ENCODE results near the gene DNAJC21. TPM values are rescaled to one million over a fixed set of nuclear protein-coding genes. Genes with fewer than 3 reads are reported as not detected.

The DNAJC21 gene
- total RNA-seq, 1 donor from 2014 or later, result 27.2 TPM

DNA sequence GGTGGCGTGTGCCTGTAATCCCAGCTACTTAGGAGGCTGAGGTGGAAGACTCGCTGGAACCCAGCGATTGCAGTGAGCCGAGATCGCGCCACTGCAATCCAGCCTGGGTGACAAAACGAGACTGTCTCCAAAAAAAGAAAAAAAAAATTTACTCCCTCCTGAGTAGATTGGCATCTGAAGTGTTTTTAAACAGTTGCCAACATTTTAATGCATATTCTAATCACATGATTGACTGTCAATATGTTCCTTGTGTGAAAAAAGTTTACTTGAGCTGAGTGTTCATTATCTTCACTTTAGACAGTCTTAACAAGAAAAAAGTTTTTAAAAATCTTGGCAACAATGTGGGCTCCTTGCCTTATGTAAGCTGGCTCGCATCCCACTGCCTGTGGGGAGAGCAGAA is 64.6 kb downstream of the DNAJC21 start:
- DNase-seq (ENCODE audit: low read depth), result no peak
- H3K4me3 ChIP-seq (ENCODE audit: low read depth, low read length), result no peak overlapping the region
- no peak for TF ChIP-seq CTCF (conservative IDR thresholded peaks at IDR 0.05; ENCODE audit: low read depth, low read length)

DNA sequence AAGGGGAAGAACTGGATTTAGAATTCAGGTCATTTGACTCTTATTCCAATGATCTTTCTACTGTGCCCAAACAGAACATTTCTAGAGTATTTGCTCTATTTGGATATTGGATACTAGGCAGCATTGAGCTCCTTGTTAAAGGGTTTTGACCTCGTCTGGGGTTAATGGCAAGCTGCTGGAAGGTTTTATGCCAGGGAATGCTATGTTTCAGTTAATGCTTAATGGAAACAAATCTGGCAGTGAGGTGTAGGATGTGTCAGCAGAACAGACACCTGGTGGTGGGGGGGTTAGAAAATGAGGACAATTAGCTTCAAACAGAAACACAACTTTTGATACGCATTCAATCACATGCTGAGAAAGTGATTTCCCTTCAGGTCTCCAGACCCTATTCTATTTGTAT is 66.9 kb downstream of the DNAJC21 start:
- no peak for TF ChIP-seq CTCF (conservative IDR thresholded peaks at IDR 0.05; ENCODE audit: low read depth, low read length)
- DNase-seq (ENCODE audit: low read depth), result peak; percentile 18

DNA sequence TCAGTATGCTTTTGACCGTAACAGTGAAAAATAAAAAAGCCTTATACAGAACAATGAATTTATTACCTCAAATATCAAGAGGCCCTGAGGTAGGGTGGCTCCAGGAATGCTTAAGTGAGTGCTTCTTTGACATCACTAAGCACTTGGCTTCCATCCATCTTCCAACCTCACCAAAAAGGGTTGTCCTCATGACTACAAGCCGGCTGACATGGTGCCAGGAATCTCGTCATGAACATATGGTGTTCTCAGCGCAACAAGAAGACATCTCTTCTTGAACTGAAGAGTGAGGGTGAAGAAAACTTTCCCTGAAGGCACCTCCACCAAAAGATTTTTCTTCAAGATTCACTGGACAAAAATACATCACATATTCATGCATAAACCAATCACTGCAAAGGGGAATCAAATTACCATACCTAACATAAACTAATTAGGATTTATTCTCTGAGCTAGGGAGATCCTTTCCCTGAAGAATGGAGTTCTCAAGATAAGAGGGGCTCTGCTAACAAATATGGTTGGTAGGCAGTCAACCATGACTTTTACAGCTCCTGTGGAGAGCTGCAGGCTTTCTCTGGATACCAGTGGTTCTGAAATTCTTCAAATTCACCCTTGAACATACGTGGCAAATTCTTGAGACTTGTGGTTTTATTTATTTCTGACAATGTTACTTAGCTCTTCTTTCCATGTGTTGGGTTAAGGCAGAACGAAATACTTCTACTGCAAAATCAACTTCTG is 68.9 kb downstream of the DNAJC21 start:
- no peak for TF ChIP-seq CTCF (conservative IDR thresholded peaks at IDR 0.05; ENCODE audit: low read depth, low read length)
- no peak for DNase-seq (ENCODE audit: low read depth)
- no peak overlapping the region for H3K4me3 ChIP-seq (ENCODE audit: low read depth, low read length)

More for the DNA sequence above, 66.9 kb downstream of the DNAJC21 start:
- H3K4me3 ChIP-seq (ENCODE audit: low read depth, low read length), result no peak overlapping the region

DNA sequence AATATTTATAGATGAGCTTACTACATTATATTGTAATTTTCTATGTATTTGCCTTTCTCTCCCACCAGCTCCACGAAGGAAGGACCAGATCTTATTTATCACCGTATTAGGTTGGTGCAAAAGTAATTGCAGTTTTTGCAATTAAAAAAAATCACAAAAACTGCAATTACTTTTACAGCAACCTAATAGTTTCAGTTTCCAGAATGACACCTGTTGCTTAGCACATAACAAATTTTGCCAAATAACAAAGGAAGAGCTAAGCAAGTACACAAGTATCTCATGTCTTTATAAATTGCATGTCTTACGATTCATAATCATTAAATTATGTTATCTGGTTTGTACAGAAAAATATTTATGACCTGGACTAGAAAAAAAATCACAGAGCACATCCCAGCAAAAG is 72.5 kb downstream of the DNAJC21 start:
- no peak for DNase-seq (ENCODE audit: low read depth)
- H3K4me3 ChIP-seq (ENCODE audit: low read depth, low read length), result no peak overlapping the region
- no peak for TF ChIP-seq CTCF (conservative IDR thresholded peaks at IDR 0.05; ENCODE audit: low read depth, low read length)

DNA sequence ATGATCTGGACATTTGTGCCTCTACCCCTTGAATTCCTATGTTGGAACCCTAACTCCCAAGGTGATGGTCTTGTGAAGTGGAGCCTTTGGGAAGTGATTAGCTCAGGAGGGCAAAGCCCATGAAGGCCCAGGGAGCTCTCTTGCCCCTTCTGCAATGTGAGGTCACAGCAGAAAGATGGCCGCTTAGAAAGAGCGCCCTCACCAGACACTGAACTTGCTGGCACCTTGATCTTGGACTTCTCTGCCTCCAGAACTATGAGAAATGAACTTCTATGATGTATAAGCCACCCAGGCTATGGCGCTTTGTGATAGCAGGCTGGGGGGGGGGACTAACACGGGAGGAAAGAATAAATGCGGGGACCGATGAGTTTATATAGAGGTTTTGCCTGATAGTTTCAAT is 73.1 kb downstream of the DNAJC21 start:
- no peak for DNase-seq (ENCODE audit: low read depth)
- no peak for TF ChIP-seq CTCF (conservative IDR thresholded peaks at IDR 0.05; ENCODE audit: low read depth, low read length)
- H3K4me3 ChIP-seq (ENCODE audit: low read depth, low read length), result no peak overlapping the region

DNA sequence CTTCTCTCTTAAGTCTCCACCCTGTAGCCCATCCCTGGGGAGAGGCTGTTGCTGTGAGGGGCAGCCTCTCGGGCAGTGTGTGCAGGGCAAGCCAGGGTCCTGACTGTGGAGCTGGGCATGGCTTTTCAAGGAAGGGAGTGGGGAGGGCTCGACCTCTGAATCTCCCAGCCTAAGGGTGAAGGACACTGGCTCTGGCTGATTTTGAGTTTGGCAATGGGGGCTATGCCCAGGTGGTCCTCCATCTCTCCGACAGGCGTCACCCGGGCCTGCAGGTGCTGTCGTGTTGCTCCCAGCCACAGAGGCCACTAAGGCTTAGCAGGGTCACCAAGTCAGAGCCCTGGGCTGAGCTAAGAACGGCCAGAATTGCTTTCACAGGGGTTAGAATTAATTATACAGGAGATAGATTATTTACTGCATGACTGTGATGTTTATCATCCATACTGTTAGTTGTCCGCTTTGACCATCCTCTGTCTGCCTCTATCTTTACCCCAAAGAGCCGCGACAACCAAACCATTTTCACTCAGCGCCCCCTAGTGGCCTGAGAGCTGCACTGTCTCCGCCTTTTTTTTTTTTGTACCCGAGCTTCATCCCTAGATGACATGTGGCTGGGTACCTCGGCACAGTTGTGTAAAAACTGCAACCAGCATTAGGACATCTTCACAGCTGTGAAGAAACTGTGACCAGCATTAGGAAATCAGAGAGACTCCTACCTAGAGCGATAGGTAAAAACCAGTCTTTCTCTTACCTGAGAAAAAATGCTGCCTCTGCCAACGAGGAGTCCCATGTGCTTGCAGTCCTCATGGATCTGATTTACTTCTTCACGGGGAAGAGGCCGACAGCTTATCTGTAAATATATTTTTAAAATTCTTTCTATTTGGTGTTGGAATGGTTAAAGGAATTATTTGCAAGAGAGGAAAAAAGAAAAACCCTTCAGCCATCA is 73.9 kb downstream of the DNAJC21 start:
- peak; percentile 93 for TF ChIP-seq CTCF (conservative IDR thresholded peaks at IDR 0.05; ENCODE audit: low read depth, low read length)
- DNase-seq (ENCODE audit: low read depth), result no peak
- no peak overlapping the region for H3K4me3 ChIP-seq (ENCODE audit: low read depth, low read length)
